Lung (tissue), 12 donors: ENCODE data around the gene ITGBL1. TPM values are rescaled to one million over a fixed set of nuclear protein-coding genes. Genes with fewer than 3 reads are reported as not detected.

Source experiments
- ATAC-seq: fragments of 200-7000 bp; cut with Tn5 transposase; one replicate; pipeline ENCODE4 v1.9.1; 2020; ENCODE audit warnings: moderate number of reproducible peaks; ENCODE audit not compliant: insufficient read depth, low FRiP score
- DNase-seq, 3 donors: peaks; one replicate each; pipeline ENCODE4 v3.0.0-alpha.2; 2013 to 2017
- H3K27ac ChIP-seq, 2 donors: one replicate each; pipeline ENCODE4 v1.5.1; 2013; ENCODE audit warnings: mild to moderate bottlenecking in 2 of 2, moderate library complexity in 2 of 2, control low read depth in 1 of 2, inconsistent platforms in 1 of 2, low read depth in 1 of 2, low read length in 1 of 2
- H3K27me3 ChIP-seq, 3 donors: one replicate each; pipeline ENCODE4 v1.5.1; 2013; ENCODE audit warnings: low read length in 2 of 3; ENCODE audit not compliant: control insufficient read depth in 3 of 3, insufficient read depth in 3 of 3
- H3K36me3 ChIP-seq, 4 donors: one replicate each; pipeline ENCODE4 v1.5.1; 2013; ENCODE audit warnings: low read length in 4 of 4, mild to moderate bottlenecking in 1 of 4, moderate library complexity in 1 of 4; ENCODE audit not compliant: control insufficient read depth in 4 of 4, insufficient read depth in 4 of 4
- H3K4me1 ChIP-seq, 5 donors: one replicate each; pipeline ENCODE4 v1.5.1; 2013; ENCODE audit warnings: low read length in 5 of 5, mild to moderate bottlenecking in 2 of 5, moderate library complexity in 1 of 5; ENCODE audit not compliant: control insufficient read depth in 5 of 5, insufficient read depth in 5 of 5
- H3K4me3 ChIP-seq: one replicate; pipeline ENCODE4 v1.5.1; 2013; ENCODE audit warnings: mild to moderate bottlenecking, control low read depth, moderate library complexity
- H3K9ac ChIP-seq, 2 donors: one replicate each; pipeline ENCODE4 v1.5.1; 2013; ENCODE audit warnings: low read length in 2 of 2, control low read depth in 1 of 2; ENCODE audit not compliant: insufficient read depth in 1 of 2
- H3K9me3 ChIP-seq, 4 donors: one replicate each; pipeline ENCODE4 v1.5.1; 2013; ENCODE audit warnings: low read length in 3 of 4, mild to moderate bottlenecking in 1 of 4, moderate library complexity in 1 of 4; ENCODE audit not compliant: control insufficient read depth in 4 of 4, insufficient read depth in 3 of 4
- WGBS, 2 donors: extraction: QIAGEN DNeasy Blood & Tissue Kit; methylation state at CpG; one replicate each; pipeline ENCODE4 v1.1.7; 2013; 5-methylcytosine and 5-hydroxymethylcytosine counted together
- polyA plus RNA-seq, 2 donors: library from polyadenylated mRNA; stranded (reverse); fragments of 200-250 nt; gene quantifications; one replicate each; pipeline ENCODE4 v1.2.1, GENCODE V29; 2013
- total RNA-seq, 2 donors: library from RNA; depleted of rRNA in 1 of 2; stranded (reverse); fragments of >200 nt in 1 of 2; gene quantifications; one replicate each; pipeline ENCODE4 v1.2.1, GENCODE V29; 2014 to 2021
- TF ChIP-seq, protein P1 (sequence below): IDR thresholded peaks from 2 replicates; pipeline ENCODE4 v1.5.1; 2012; ENCODE audit warnings: mild to moderate bottlenecking; ENCODE audit errors: control extremely low read depth, extremely low read depth
- donor health status: control.
- donor health status: control.
- donor health status: Bipolar disorder and iron deficiency.
- donor health status: healthy.
- donor health status: DM: yes; HTN: yes; CAD: no.

The ITGBL1 gene
- total and polyA plus RNA-seq, 4 donors, result 1.1 to 7.2 (median 4.0) TPM

DNA sequence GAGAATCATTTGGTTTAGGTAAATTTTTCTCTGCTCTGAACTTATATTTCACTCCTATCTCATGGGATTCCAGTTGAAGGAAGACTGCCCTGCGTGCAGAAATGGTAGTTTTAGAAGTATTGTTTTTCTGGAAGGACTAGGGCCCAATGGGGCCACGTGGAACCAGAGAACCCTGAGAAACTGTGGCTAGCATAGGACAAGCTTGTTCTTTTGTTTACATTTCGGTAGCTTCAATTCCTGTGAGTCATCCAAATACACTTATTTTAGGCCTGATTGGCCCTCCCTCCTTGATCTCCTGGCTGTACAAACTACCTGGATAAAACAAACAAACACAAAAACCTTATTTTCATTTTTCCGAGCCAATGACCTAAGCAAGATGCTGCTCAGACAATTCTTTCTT lies 124.0 kb downstream of the ITGBL1 start:
- Histone ChIP-seq H3K36me3 (no peaks in the 10 kb centered on the region), H3K27ac (no peak overlapping the region), H3K9me3 (no peaks in the 10 kb centered on the region), H3K27me3 (no peaks in the 10 kb centered on the region), H3K4me1 (peaks cover 0 to 5% (median 0%) of the 10 kb centered on the region in 5 donors), H3K9ac (no peak overlapping the region), H3K4me3 (no peak overlapping the region)
- WGBS, 2 donors, result 72 to 76% methylated on average over 4 of the region's 4 CpGs
- TF ChIP-seq, protein P1, sequence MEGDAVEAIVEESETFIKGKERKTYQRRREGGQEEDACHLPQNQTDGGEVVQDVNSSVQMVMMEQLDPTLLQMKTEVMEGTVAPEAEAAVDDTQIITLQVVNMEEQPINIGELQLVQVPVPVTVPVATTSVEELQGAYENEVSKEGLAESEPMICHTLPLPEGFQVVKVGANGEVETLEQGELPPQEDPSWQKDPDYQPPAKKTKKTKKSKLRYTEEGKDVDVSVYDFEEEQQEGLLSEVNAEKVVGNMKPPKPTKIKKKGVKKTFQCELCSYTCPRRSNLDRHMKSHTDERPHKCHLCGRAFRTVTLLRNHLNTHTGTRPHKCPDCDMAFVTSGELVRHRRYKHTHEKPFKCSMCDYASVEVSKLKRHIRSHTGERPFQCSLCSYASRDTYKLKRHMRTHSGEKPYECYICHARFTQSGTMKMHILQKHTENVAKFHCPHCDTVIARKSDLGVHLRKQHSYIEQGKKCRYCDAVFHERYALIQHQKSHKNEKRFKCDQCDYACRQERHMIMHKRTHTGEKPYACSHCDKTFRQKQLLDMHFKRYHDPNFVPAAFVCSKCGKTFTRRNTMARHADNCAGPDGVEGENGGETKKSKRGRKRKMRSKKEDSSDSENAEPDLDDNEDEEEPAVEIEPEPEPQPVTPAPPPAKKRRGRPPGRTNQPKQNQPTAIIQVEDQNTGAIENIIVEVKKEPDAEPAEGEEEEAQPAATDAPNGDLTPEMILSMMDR, result no peak
- DNase-seq (no peak), ATAC-seq (no peak)

- H3K4me3 ChIP-seq, result no peak overlapping the region
Observed at GRCh38 chr13:101576977-101577376, 124.5 kb downstream of the ITGBL1 start.

DNA sequence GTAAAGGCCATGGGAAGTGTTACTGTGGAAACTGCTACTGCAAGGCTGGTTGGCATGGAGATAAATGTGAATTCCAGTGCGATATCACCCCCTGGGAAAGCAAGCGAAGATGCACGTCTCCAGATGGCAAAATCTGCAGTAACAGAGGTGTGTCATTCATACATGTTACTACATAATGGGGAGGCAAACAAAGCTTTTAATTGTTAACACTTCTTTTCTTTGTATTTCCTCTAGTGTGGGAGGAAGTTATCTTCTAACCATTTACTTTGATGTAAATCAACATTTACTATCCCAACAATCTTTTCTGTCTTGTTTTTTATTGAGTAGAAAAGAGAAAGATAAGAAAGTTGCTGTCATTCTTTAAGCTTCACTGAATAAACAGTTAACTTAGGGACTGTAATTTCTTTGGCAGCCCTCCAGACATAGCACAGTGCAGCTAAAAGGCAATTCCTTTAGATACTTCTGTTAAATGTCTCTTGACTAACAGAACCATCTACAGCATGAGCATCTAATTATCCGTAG lies 126.9 kb downstream of the ITGBL1 start:
- no peak overlapping the region for H3K4me3 ChIP-seq
- WGBS, 2 donors, result 31 to 48% methylated on average over 4 of the region's 4 CpGs
- no peaks in the 10 kb centered on the region for H3K36me3 ChIP-seq
- H3K4me1 ChIP-seq, result peaks cover 0 to 5% (median 0%) of the 10 kb centered on the region in 5 donors
- no peak overlapping the region for H3K9ac ChIP-seq
- DNase-seq, result peak; percentile 13 to 66 (median 48)
- ATAC-seq, result no peak
- no peak overlapping the region for H3K27ac ChIP-seq
- no peaks in the 10 kb centered on the region for H3K9me3 ChIP-seq
- TF ChIP-seq, protein P1, result no peak
- no peaks in the 10 kb centered on the region for H3K27me3 ChIP-seq

More at GRCh38 chr13:101576977-101577376, 124.5 kb downstream of the ITGBL1 start:
- H3K9me3 ChIP-seq, result no peaks in the 10 kb centered on the region
- no peak overlapping the region for H3K27ac ChIP-seq
- TF ChIP-seq, protein P1, result no peak
- H3K9ac ChIP-seq, result no peak overlapping the region
- ATAC-seq, result no peak
- no peaks in the 10 kb centered on the region for H3K27me3 ChIP-seq
- no peak for DNase-seq
- peaks cover 0 to 5% (median 0%) of the 10 kb centered on the region in 5 donors for H3K4me1 ChIP-seq
- H3K36me3 ChIP-seq, result no peaks in the 10 kb centered on the region

- no peaks in the 10 kb centered on the region for H3K27me3 ChIP-seq
- H3K4me3 ChIP-seq, result no peak overlapping the region
- H3K9ac ChIP-seq, result no peak overlapping the region
- H3K9me3 ChIP-seq, result no peaks in the 10 kb centered on the region
- no peaks in the 10 kb centered on the region for H3K36me3 ChIP-seq
- no peak overlapping the region for H3K27ac ChIP-seq
- ATAC-seq (no peak), DNase-seq (no peak)
- H3K4me1 ChIP-seq, result peaks cover 0 to 2% (median 0%) of the 10 kb centered on the region in 5 donors
- TF ChIP-seq, protein P1, result no peak
Observed at GRCh38 chr13:101584331-101584730, 131.9 kb downstream of the ITGBL1 start.
